MM.1S (cell line): ENCODE measurements around the gene ZNF121.

ENCODE experiments used
- DNase-seq: peaks from one replicate; pipeline ENCODE4 v3.0.0-alpha.2; 2015
- H2AFZ ChIP-seq: fragments of 300-600 bp; sonication (generic); 2 replicates; pipeline ENCODE4 v1.6.0; 2016; ENCODE audit warnings: antibody characterized with exemption, low read length
- H3F3A ChIP-seq: fragments of 300-600 bp; sonication (generic); 2 replicates; pipeline ENCODE4 v1.6.1; 2016; ENCODE audit warnings: mild to moderate bottlenecking, antibody characterized with exemption, low read length, moderate library complexity, mixed read lengths; ENCODE audit not compliant: insufficient read depth
- H3K27ac ChIP-seq: fragments of 300-600 bp; sonication (generic); 2 replicates; pipeline ENCODE4 v1.5.1; 2016; ENCODE audit warnings: mild to moderate bottlenecking, low read length
- H3K27me3 ChIP-seq: fragments of 300-600 bp; sonication (generic); replicated peaks from 2 replicates; pipeline ENCODE4 v1.6.0; 2016; ENCODE audit warnings: low read length; ENCODE audit not compliant: insufficient read depth
- H3K36me3 ChIP-seq: fragments of 300-600 bp; sonication (generic); replicated peaks from 2 replicates; pipeline ENCODE4 v1.6.1; 2016; ENCODE audit warnings: mild to moderate bottlenecking, low read length, mixed read lengths; ENCODE audit not compliant: insufficient read depth
- H3K4me1 ChIP-seq: fragments of 300-600 bp; sonication (generic); 2 replicates; pipeline ENCODE4 v1.6.1; 2016; ENCODE audit warnings: low read length, mixed read lengths
- H3K4me2 ChIP-seq: fragments of 300-600 bp; sonication (generic); 2 replicates; pipeline ENCODE4 v1.6.0; 2016; ENCODE audit warnings: low read depth, low read length
- H3K4me3 ChIP-seq: fragments of 300-600 bp; sonication (generic); 2 replicates; pipeline ENCODE4 v1.5.1; 2016; ENCODE audit warnings: low read length, mixed read lengths
- H3K79me2 ChIP-seq: fragments of 300-600 bp; sonication (generic); 2 replicates; pipeline ENCODE4 v1.6.1; 2016; ENCODE audit warnings: mixed run types, low read length, mixed read lengths
- H3K9ac ChIP-seq: fragments of 300-600 bp; sonication (generic); 2 replicates; pipeline ENCODE4 v1.6.1; 2016; ENCODE audit warnings: low read length, mixed read lengths
- H3K9me2 ChIP-seq: fragments of 300-600 bp; sonication (generic); replicated peaks from 2 replicates; pipeline ENCODE4 v1.6.1; 2016; ENCODE audit warnings: mild to moderate bottlenecking, low read length, mixed read lengths; ENCODE audit not compliant: insufficient read depth
- H3K9me3 ChIP-seq: fragments of 300-600 bp; sonication (generic); replicated peaks from 2 replicates; pipeline ENCODE4 v1.6.1; 2016; ENCODE audit warnings: mild to moderate bottlenecking, low read length, mixed read lengths; ENCODE audit not compliant: insufficient read depth
- H4K20me1 ChIP-seq: fragments of 300-600 bp; sonication (generic); 2 replicates; pipeline ENCODE4 v1.6.1; 2016; ENCODE audit warnings: mild to moderate bottlenecking, low read length, moderate library complexity, mixed read lengths; ENCODE audit not compliant: insufficient read depth
- CTCF ChIP-seq: fragments of 300-600 bp; sonication (generic); IDR thresholded peaks from 2 replicates; pipeline ENCODE4 v1.5.1; 2016; ENCODE audit warnings: antibody characterized with exemption, low read length, mixed read lengths
- EZH2 ChIP-seq: fragments of 300-600 bp; sonication (generic); optimal IDR thresholded peaks from 2 replicates; pipeline ENCODE3; 2017; ENCODE audit warnings: low read depth, mild to moderate bottlenecking, antibody characterized with exemption, low read length, mixed read lengths
- EZH2phosphoT487 ChIP-seq: fragments of 300-600 bp; sonication (generic); IDR thresholded peaks from 2 replicates; pipeline ENCODE4 v1.6.1; 2018; ENCODE audit warnings: antibody characterized with exemption, low read length

ZNF121 gene

DNA sequence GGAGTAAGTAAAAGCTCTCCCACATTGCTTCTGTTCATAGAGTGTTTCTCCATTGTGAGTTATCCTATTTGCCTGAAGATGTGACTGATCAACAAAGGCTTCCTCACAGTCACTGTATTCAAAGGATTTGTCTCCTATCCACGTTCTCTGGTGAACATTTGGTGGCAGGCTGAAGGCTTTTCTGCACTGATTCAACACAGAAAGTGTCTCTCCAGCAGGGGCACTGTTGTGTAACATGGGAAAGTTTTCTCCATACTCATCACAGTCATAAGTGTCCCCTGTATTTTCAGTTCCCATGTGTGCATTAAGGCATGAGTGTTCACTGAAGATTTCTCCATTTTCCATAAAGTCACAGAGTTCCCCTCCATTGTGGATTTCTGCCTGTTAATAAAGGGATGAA is 17.6 kb downstream of the ZNF121 start:
- H3K9ac ChIP-seq = no peak overlapping the region
- H3K9me2 ChIP-seq = no peaks in the 10 kb centered on the region
- TF ChIP-seq CTCF (peak; percentile 9; the same call in 1 of the 2 replicates), EZH2 (no peak), EZH2phosphoT487 (no peak)
- H3K36me3 ChIP-seq = peaks cover 76% of the 10 kb centered on the region
- H3F3A ChIP-seq = no peaks in the 10 kb centered on the region
- peaks cover 50% of the 10 kb centered on the region for H3K79me2 ChIP-seq
- H4K20me1 ChIP-seq = no peaks in the 10 kb centered on the region
- H3K27ac ChIP-seq = no peak overlapping the region
- H3K4me3 ChIP-seq = no peak overlapping the region
- no peak overlapping the region for H2AFZ ChIP-seq
- H3K4me1 ChIP-seq = no peaks in the 10 kb centered on the region
- H3K4me2 ChIP-seq = no peak overlapping the region
- no peaks in the 10 kb centered on the region for H3K27me3 ChIP-seq
- no peaks in the 10 kb centered on the region; the same call in 1 of the 2 replicates for H3K9me3 ChIP-seq
- DNase-seq = no peak

DNA sequence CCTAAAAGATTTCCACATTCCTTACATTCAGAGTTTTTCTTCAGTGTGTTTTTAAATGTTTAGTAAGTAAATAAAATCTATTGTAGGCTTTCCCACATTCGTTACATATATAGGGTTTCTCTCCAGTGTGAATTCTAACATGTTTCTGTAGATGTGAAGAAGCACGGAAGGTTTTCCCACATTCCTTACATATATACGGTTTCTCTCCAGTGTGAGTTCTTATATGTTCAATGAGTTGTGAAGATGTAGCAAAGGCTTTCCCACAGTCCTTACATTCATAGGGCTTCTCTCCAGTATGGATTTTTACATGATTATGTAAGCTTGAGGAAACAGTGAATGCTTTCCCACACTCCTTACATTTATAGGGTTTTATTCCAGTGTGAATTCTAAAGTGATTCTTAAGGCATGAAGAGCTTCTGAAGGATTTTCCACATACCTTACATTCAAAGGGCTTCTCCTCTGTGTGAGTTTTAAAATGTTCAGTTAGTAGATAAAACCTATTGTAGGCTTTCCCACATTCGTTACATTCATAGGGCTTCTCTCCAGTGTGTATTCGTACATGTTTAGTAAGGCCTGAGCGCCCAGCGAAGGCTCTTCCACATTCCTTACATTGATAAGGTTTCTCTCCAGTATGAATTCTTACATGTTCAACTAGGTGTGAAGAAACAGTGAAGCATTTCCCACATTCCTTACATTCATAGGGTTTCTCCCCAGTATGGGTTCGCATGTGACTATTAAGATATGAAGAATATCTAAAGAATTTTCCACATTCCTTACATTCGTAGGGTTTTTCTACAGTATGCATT is 18.2 kb downstream of the ZNF121 start:
- Histone ChIP-seq H3K4me2 (no peak overlapping the region), H3K79me2 (peaks cover 43% of the 10 kb centered on the region), H3F3A (no peaks in the 10 kb centered on the region)

GRCh38 chr19:9552536-9553274 is 31.6 kb downstream of the ZNF121 start:
- no peaks in the 10 kb centered on the region for H3K79me2 ChIP-seq
- no peaks in the 10 kb centered on the region for H3K4me1 ChIP-seq
- H3K27me3 ChIP-seq = no peaks in the 10 kb centered on the region
- no peak overlapping the region for H3K4me2 ChIP-seq
- no peak for TF ChIP-seq EZH2phosphoT487
- TF ChIP-seq EZH2 = no peak
- H3K9me3 ChIP-seq = no peaks in the 10 kb centered on the region
- H2AFZ ChIP-seq = no peak overlapping the region
- H3K36me3 ChIP-seq = no peaks in the 10 kb centered on the region
- H3K27ac ChIP-seq = no peak overlapping the region
- no peak for DNase-seq
- no peak overlapping the region for H3K4me3 ChIP-seq
- no peaks in the 10 kb centered on the region for H4K20me1 ChIP-seq
- no peak overlapping the region for H3K9ac ChIP-seq
- H3K9me2 ChIP-seq = no peaks in the 10 kb centered on the region
- no peaks in the 10 kb centered on the region for H3F3A ChIP-seq

More for the DNA sequence above, 18.2 kb downstream of the ZNF121 start:
- Histone ChIP-seq H3K4me1 (no peaks in the 10 kb centered on the region), H3K4me3 (no peak overlapping the region), H2AFZ (no peak overlapping the region), H3K9me3 (no peaks in the 10 kb centered on the region; the same call in 1 of the 2 replicates), H3K9me2 (no peaks in the 10 kb centered on the region), H3K36me3 (peaks cover 71% of the 10 kb centered on the region), H3K27me3 (no peaks in the 10 kb centered on the region), H3K27ac (no peak overlapping the region), H4K20me1 (no peaks in the 10 kb centered on the region), H3K9ac (no peak overlapping the region)
- TF ChIP-seq CTCF (no peak), EZH2phosphoT487 (no peak), EZH2 (no peak)
- no peak for DNase-seq
